HCT116 (cell line): Measurements from ENCODE around the gene PAOX.

Source experiments
- EGR1 ChIP-seq: IDR thresholded peaks from 2 replicates; pipeline ENCODE4 v1.6.1; 2012; ENCODE audit warnings: low read depth
- JUND ChIP-seq: IDR thresholded peaks from 2 replicates; pipeline ENCODE4 v1.6.1; 2012
- POLR2A ChIP-seq: IDR thresholded peaks from 2 replicates; pipeline ENCODE4 v1.7.0; 2011; ENCODE audit warnings: borderline replicate concordance; ENCODE audit not compliant: insufficient read depth, insufficient read length; ENCODE audit errors: extremely low read depth
- SP1 ChIP-seq: IDR thresholded peaks from 2 replicates; pipeline ENCODE4 v1.6.1; 2012; ENCODE audit warnings: low read depth
- TF ChIP-seq, protein P1 (sequence below), 3 experiments: fragments of 200-600 bp in 1 of 3; sonication (generic) in 1 of 3; IDR thresholded peaks in 2 of 3; conservative IDR thresholded peaks in 1 of 3; 2 replicates each; pipeline ENCODE4 v1.5.1; 2012 to 2017; ENCODE audit warnings: low read depth in 2 of 3, low read length in 2 of 3, antibody characterized with exemption in 1 of 3, borderline replicate concordance in 1 of 3, control low read depth in 1 of 3, mild to moderate bottlenecking in 1 of 3, mixed read lengths in 1 of 3, mixed run types in 1 of 3, moderate library complexity in 1 of 3; ENCODE audit not compliant: insufficient read depth in 1 of 3
- TF ChIP-seq, protein P2 (sequence below): IDR thresholded peaks from 2 replicates; pipeline ENCODE4 v1.6.1; 2012

DNA sequence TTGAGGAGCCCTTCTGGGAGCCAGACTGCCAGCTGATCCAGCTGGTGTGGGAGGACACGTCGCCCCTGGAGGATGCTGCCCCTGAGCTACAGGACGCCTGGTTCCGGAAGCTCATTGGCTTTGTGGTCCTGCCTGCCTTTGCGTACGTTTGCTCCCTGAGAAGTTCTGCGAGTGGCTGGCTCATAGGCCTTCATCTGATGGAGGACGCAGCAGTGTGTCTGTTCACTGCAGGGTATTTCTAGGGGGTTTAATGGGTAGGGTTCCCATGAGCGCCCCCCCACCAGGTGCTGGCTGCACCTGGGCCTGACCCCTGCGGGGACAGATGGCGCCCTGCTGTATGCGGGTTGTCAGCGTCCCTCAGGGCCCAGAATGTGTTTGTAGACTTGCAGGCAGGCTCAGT is 5.0 kb downstream of the PAOX start:
- TF ChIP-seq, protein P1, sequence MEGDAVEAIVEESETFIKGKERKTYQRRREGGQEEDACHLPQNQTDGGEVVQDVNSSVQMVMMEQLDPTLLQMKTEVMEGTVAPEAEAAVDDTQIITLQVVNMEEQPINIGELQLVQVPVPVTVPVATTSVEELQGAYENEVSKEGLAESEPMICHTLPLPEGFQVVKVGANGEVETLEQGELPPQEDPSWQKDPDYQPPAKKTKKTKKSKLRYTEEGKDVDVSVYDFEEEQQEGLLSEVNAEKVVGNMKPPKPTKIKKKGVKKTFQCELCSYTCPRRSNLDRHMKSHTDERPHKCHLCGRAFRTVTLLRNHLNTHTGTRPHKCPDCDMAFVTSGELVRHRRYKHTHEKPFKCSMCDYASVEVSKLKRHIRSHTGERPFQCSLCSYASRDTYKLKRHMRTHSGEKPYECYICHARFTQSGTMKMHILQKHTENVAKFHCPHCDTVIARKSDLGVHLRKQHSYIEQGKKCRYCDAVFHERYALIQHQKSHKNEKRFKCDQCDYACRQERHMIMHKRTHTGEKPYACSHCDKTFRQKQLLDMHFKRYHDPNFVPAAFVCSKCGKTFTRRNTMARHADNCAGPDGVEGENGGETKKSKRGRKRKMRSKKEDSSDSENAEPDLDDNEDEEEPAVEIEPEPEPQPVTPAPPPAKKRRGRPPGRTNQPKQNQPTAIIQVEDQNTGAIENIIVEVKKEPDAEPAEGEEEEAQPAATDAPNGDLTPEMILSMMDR (IDR thresholded peaks at IDR 0.05 in 2 of 3, conservative IDR thresholded peaks at IDR 0.05 in 1 of 3; ENCODE audit: borderline replicate concordance in 1 of 3, insufficient read depth in 1 of 3, low read depth in 2 of 3, low read length in 2 of 3), result no peak
- TF ChIP-seq POLR2A (no peak), SP1 (no peak), JUND (no peak), EGR1 (no peak)
- TF ChIP-seq, protein P2, sequence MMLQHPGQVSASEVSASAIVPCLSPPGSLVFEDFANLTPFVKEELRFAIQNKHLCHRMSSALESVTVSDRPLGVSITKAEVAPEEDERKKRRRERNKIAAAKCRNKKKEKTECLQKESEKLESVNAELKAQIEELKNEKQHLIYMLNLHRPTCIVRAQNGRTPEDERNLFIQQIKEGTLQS, result no peak
